Left ventricle myocardium inferior (tissue), 1 donor: ENCODE data around the gene DHX15. TPM values are rescaled to one million over a fixed set of nuclear protein-coding genes. Genes with fewer than 3 reads are reported as not detected.
A peak's percentile ranks its signal among the peaks of the same experiment; 100 is the strongest.

Experiments used
- DNase-seq: peaks from one replicate; pipeline ENCODE4 v3.0.0-alpha.2; 2020
- H3K27ac ChIP-seq: fragments of 200-600 bp; replicated peaks from 2 replicates; pipeline ENCODE4 v1.8.0; 2021
- H3K27me3 ChIP-seq: fragments of 200-600 bp; 2 replicates; pipeline ENCODE4 v1.8.0; 2021; ENCODE audit warnings: low read depth
- H3K36me3 ChIP-seq: fragments of 200-600 bp; 2 replicates; pipeline ENCODE4 v1.8.0; 2021
- H3K4me1 ChIP-seq: fragments of 200-600 bp; 2 replicates; pipeline ENCODE4 v1.8.0; 2021
- H3K4me3 ChIP-seq: fragments of 200-600 bp; 2 replicates; pipeline ENCODE4 v1.8.0; 2021; ENCODE audit warnings: mild to moderate bottlenecking, moderate library complexity
- H3K9me3 ChIP-seq: fragments of 200-600 bp; replicated peaks from 2 replicates; pipeline ENCODE4 v1.8.0; 2021
- intact Hi-C: fragments of 100-400 bp; cut with micrococcal nuclease; formaldehyde crosslinking; loops from one replicate; pipeline ENCODE4 v1.11.0; 2022
- total RNA-seq: library from RNA; stranded (reverse); fragmentation: NEBNext Ultra II Directional; extraction: Animal tissue kit (Norgen Biotek cat#: 25700); gene quantifications from one replicate; pipeline ENCODE4 v1.2.1, GENCODE V29; 2021
- TF ChIP-seq, protein P1 (sequence below): fragments of 200-600 bp; IDR thresholded peaks from 2 replicates; pipeline ENCODE4 v1.8.0; 2021; ENCODE audit warnings: antibody characterized with exemption, mild to moderate bottlenecking, borderline replicate concordance
- donor health status: DM: no; HTN: yes; CAD: no; lungs with severe emphysema.

DHX15 gene
- total RNA-seq, 1 donor from 2014 or later: 50.7 TPM

GRCh38 chr4:24533364-24533763 lies 51.0 kb downstream of the DHX15 start:
- TF ChIP-seq, protein P1, sequence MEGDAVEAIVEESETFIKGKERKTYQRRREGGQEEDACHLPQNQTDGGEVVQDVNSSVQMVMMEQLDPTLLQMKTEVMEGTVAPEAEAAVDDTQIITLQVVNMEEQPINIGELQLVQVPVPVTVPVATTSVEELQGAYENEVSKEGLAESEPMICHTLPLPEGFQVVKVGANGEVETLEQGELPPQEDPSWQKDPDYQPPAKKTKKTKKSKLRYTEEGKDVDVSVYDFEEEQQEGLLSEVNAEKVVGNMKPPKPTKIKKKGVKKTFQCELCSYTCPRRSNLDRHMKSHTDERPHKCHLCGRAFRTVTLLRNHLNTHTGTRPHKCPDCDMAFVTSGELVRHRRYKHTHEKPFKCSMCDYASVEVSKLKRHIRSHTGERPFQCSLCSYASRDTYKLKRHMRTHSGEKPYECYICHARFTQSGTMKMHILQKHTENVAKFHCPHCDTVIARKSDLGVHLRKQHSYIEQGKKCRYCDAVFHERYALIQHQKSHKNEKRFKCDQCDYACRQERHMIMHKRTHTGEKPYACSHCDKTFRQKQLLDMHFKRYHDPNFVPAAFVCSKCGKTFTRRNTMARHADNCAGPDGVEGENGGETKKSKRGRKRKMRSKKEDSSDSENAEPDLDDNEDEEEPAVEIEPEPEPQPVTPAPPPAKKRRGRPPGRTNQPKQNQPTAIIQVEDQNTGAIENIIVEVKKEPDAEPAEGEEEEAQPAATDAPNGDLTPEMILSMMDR: no peak
- no peak for DNase-seq
- H3K9me3 ChIP-seq: no peaks in the 10 kb centered on the region
- H3K4me1 ChIP-seq: peaks cover 4% of the 10 kb centered on the region
- no peak overlapping the region for H3K4me3 ChIP-seq
- peaks cover 65% of the 10 kb centered on the region for H3K36me3 ChIP-seq
- intact Hi-C loops: no loop called here
- no peaks in the 10 kb centered on the region for H3K27me3 ChIP-seq
- no peak overlapping the region for H3K27ac ChIP-seq

DNA sequence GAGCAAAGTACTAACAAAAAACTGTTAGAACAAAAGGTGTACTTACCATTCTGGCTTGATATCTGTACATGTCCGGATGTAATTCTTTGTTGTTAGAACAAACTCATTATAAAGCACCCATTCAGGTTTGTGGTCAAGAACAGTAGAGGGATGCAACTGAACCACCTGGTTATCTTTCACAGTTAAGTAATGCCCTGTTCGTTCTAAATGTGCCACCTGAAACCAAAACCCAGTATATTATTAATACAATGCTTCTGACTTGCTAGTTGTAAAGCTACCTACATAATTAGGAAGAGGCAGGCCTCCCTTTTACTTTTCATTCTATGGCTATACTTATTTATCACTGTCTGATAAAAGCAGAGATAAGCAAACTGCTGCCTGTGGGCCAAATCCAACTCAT lies 54.8 kb downstream of the DHX15 start:
- H3K27ac ChIP-seq: no peak overlapping the region
- TF ChIP-seq, protein P1: no peak
- no peak for DNase-seq
- no peaks in the 10 kb centered on the region for H3K27me3 ChIP-seq
- intact Hi-C loops: no loop called here
- H3K4me1 ChIP-seq: no peaks in the 10 kb centered on the region
- peaks cover 85% of the 10 kb centered on the region for H3K36me3 ChIP-seq
- H3K4me3 ChIP-seq: no peak overlapping the region
- H3K9me3 ChIP-seq: no peaks in the 10 kb centered on the region

- no peaks in the 10 kb centered on the region for H3K9me3 ChIP-seq
- TF ChIP-seq, protein P1: no peak
- no peaks in the 10 kb centered on the region for H3K27me3 ChIP-seq
- intact Hi-C loops: no loop called here
- H3K36me3 ChIP-seq: peaks cover 83% of the 10 kb centered on the region
- no peaks in the 10 kb centered on the region for H3K4me1 ChIP-seq
- no peak for DNase-seq
- no peak overlapping the region for H3K4me3 ChIP-seq
- H3K27ac ChIP-seq: no peak overlapping the region
Observed at GRCh38 chr4:24527371-24527770, 57.0 kb downstream of the DHX15 start.

GRCh38 chr4:24521544-24521943 lies 62.8 kb downstream of the DHX15 start:
- Histone ChIP-seq H3K27me3 (no peaks in the 10 kb centered on the region), H3K9me3 (no peaks in the 10 kb centered on the region), H3K4me3 (no peak overlapping the region), H3K4me1 (peaks cover 37% of the 10 kb centered on the region), H3K27ac (no peak overlapping the region), H3K36me3 (peaks cover 36% of the 10 kb centered on the region)
- intact Hi-C loops: no loop called here
- no peak for DNase-seq
- TF ChIP-seq, protein P1: no peak

DNA sequence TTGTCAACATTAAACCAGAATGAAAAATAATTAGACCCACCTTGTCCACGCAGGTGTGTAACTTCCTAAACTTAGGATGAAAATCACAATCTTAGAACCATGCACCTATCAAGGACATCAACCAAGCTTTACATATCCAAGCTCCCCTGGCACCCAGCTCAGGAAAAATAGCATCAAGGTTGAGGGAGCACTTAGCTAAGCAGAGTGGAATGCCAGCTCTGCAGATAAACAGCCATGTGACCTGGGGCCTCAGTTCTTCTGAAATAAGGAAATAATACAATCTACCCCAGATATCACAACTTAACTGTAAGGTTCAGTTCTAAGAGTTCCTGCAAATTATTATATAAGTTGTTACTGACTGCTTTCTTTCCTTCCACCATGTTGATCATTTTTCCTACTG lies 64.7 kb downstream of the DHX15 start:
- H3K4me1 ChIP-seq: peaks cover 38% of the 10 kb centered on the region
- peak overlapping the region; percentile 54 for H3K27ac ChIP-seq
- no peak overlapping the region for H3K4me3 ChIP-seq
- TF ChIP-seq, protein P1: no peak
- H3K27me3 ChIP-seq: no peaks in the 10 kb centered on the region
- peaks cover 22% of the 10 kb centered on the region for H3K36me3 ChIP-seq
- H3K9me3 ChIP-seq: no peaks in the 10 kb centered on the region
- no peak for DNase-seq
- intact Hi-C loops: no loop called here

DNA sequence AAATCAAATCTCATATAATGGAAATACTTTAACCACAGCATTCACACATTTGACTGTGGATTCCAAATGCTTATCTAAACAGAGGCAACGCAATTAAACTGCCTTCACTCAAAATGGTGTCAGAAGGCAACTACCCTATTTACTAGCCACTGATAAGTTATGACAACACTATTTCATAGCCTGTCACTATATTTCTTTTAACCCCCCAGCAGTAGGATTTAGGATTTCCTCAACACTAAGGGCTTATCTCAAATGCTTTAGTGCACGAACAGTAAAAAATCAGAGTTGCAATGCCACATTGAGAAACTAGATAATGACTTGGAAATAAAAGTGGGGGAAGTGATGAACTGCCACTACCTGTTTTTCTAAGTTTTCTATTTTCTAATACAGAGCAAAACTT lies 66.7 kb downstream of the DHX15 start:
- no peak overlapping the region for H3K27ac ChIP-seq
- TF ChIP-seq, protein P1: no peak
- H3K27me3 ChIP-seq: no peaks in the 10 kb centered on the region
- H3K4me3 ChIP-seq: no peak overlapping the region
- no peaks in the 10 kb centered on the region for H3K9me3 ChIP-seq
- H3K4me1 ChIP-seq: peaks cover 38% of the 10 kb centered on the region
- no peak for DNase-seq
- H3K36me3 ChIP-seq: peaks cover 14% of the 10 kb centered on the region
- intact Hi-C loops: no loop called here
